GM21619 (cell line): Measurements from ENCODE around the gene IL1RAPL1.

ENCODE experiments used
- ATAC-seq: cut with Tn5 transposase; IDR thresholded peaks from one replicate; pipeline ENCODE4 v1.9.1; 2021; ENCODE audit not compliant: unreplicated experiment

The IL1RAPL1 gene

DNA sequence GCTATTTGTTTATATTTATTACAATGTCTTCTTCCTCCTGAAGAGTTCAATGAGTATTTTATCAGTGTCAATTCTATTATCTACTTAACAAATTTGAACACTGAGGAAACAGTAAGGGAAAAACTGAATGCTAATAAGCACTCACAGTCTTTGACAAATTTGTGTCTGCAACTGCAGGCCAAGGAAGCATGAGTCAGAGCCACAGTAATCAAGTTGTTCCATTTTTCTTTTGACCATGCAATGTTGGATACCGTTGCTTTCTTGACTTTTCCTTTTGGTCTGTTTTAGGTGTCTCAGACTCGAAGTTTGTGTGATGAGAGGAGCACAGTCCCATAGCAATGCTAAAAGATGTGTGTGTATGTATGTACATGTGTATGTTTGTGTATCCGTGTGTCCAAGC, 359.6 kb downstream of the IL1RAPL1 start:
- ATAC-seq, result no peak

DNA sequence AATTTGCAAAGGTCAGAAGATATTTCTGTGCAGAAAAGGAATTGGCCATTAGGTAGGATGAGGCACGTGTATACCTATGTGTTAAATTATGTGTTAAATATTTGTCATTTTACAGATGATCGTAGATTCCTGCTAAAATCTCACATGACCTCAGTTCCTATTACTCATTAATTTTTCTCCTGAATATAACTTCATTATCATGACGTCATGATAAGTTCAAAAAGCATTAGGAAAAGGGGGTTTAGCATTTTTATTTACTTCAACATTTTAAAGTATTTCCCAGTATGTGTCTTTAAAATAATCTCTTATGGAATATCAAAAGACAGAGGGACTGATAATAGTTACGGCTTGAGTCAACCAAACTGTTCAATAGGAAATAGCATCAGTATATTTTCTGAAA, 372.8 kb downstream of the IL1RAPL1 start:
- no peak for ATAC-seq

DNA sequence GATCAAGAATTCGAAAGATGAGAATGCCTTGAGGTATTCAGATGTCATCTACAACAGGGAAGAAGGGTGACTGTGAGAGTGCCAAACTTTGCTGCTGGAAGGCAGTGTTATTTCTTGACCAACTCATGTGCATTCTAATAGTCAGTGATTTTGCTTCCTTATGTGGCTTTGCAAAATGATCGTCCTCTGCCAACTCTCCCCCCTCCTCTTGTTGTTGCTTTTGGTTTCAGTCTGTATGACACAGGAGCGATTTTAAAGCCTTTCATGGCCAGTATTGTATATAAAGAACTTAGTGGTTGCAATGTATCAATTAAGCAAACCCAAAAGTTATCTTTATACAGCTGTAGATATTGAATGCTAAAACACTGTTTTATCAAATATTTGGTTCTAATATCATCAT, 379.1 kb downstream of the IL1RAPL1 start:
- no peak for ATAC-seq

DNA sequence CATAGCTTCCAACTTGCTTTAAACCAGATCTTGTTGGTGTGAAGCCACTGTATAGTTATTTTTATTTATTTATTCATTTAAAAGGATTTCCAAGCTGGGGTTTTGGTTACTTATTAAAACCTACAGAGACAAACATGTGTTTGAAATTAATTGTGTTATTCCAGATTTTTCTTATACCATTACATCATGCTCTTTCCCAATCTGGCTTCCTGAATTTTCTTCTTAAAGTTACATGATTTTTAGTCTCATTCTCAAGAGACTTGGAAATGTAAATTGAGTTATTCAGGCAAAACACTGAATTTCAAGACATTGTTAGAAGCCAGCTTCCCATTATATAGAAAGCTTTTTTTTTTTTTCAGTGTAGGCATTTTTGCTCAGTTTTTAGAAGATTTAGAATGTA, 381.9 kb downstream of the IL1RAPL1 start:
- ATAC-seq, result no peak

GRCh38 chrX:28979877-28980276, 392.6 kb downstream of the IL1RAPL1 start:
- ATAC-seq, result no peak

DNA sequence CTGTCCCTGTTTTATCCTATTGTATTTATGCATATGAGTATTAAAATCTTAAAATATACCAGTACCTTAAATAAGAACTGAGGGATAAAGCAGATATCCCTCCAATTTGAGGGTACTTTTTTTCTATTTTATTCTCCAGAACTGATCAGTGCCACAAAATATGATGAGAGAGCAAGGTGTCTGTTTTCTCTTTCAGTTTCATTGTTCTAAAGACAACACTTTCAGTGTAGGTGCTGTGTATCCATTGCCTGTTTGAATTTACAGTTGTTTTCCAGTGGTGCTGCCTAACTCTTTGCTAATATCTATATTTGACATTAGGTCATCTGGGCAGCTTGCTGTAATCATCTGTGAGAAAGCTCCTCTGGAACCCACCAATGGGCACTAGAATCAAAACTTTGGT, 394.7 kb downstream of the IL1RAPL1 start:
- ATAC-seq, result no peak

DNA sequence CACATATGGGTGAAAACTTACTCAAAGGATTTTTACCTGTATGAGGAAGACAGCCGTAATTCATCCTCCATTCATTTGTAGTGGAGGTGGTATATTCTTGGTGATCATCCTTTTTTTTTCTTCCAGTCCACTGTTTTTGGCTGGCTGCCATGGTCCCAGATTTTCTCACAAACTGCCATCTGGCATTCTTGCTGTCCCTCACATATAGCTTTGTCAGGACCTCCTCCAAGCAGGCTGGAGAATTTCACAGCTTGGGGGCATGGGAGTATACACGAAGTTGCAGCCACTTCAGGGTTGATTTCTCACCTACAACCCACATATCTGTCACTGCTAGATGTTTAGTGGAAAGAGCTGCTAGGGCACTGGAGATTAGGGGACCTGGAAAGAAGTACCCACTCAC, 401.0 kb downstream of the IL1RAPL1 start:
- ATAC-seq, result no peak

DNA sequence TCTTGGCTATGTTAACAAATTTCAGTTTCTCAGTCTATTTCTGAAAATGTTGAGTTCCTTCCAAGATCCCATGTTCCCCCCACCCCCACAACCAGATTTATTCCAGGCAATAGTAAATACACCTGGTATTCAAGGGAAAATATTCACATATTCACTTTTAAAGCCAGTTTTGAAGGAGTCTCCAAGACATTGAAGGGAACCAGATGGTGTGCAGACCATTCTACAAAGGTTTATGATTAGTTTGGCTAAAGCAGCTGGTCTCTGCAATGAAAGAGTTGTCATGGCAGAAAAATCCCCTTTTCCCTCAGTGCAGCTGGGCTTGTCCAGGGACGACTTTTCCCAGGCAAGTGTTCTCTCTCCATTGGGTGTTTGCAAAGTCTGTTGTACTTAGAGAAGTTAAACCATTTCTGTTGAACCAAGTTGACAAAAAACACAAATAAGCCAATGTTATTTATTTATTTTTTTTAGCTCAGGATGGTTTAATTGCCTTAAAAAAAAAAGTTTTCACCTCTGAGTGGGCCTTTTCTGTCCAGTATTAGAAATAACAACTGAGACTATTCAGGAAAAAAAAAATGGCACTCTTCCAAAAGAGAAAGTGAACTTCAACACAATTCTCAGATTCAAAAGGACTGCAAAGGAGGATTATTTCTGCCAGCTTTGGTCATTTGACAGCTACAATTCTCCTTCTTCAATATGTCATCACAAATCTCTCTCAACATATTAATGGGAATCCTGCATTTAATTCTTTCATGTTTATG, 410.6 kb downstream of the IL1RAPL1 start:
- no peak for ATAC-seq

GRCh38 chrX:28998609-28999135, 411.4 kb downstream of the IL1RAPL1 start:
- no peak for ATAC-seq

- ATAC-seq, result no peak
Observed at GRCh38 chrX:29012867-29013266, 425.6 kb downstream of the IL1RAPL1 start.

- no peak for ATAC-seq
Observed at GRCh38 chrX:29023207-29023606, 436.0 kb downstream of the IL1RAPL1 start.

- no peak for ATAC-seq
Observed at GRCh38 chrX:29024871-29025270, 437.6 kb downstream of the IL1RAPL1 start.

DNA sequence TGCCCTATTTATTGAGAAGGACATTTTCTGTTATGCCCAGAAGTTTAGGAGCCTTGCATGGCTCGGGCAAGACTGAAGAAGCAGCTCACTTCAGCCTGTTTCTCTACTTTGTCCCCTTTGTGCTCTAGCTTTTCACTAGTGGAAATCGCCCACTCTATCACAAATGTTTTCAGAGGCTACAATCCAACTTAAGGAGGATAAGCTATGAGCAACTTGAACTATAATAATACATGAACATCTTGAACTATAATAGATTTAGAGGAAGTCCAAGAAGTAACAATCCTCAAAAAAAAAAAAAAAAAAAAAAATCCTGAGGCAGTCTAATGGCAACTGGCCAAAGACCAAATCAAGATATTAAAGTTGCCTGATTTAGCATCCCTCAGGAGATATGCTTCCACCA, 452.3 kb downstream of the IL1RAPL1 start:
- ATAC-seq, result no peak

DNA sequence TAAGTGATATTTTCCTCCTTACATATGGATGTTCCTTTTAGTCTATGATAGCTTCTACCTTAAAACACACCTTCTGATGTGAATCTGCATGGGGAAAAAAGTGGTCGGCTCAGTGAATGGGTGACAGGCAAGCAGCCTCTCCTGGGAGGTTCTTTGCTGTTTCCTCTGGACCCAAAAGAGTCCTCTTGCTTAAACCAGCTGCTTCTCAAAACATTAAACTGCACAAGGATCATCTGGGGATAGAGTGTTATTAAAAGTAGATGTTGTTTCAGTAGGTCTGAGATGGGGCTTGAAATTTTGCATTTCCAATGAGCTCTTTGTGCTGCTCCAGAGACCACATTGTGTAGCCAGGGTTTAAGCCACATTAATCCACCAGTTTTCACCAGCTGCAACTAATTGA, 452.9 kb downstream of the IL1RAPL1 start:
- no peak for ATAC-seq

DNA sequence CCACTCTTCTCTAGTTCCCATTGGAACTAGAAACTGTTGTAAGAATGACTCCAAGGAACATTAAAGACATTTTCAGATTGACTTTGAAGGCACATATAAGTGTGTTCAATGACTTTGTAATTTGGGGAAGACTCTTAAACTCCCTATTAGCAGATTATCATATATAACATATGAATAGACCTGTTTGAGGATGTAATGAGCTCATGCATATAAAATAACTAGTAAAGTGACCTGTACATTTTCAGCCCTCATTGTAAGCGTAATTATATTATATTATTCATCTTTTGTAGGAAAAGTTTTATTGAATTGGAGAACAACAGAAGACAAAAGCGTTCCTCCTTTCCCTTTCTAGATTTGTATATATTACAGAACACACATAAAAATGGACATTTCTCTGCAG, 455.1 kb downstream of the IL1RAPL1 start:
- no peak for ATAC-seq

- no peak for ATAC-seq
Observed at GRCh38 chrX:29043746-29044145, 456.5 kb downstream of the IL1RAPL1 start.

GRCh38 chrX:29044423-29045184, 457.4 kb downstream of the IL1RAPL1 start:
- no peak for ATAC-seq

- ATAC-seq, result no peak
Observed at GRCh38 chrX:29065477-29065876, 478.2 kb downstream of the IL1RAPL1 start.

- no peak for ATAC-seq
Observed at GRCh38 chrX:29066516-29066915, 479.3 kb downstream of the IL1RAPL1 start.

- no peak for ATAC-seq
Observed at GRCh38 chrX:29067351-29067750, 480.1 kb downstream of the IL1RAPL1 start.

- ATAC-seq, result no peak
Observed at GRCh38 chrX:29071525-29072320, 484.5 kb downstream of the IL1RAPL1 start.
